WTC11 (cell line): ENCODE data around the gene ZBTB37. TPM values are rescaled to one million over a fixed set of nuclear protein-coding genes. Genes with fewer than 3 reads are reported as not detected.

Experiments
- ATAC-seq: fragments of 200-7000 bp; cut with Tn5 transposase; 2 replicates; pipeline ENCODE4 v1.10.0; 2021; ENCODE audit warnings: mild to moderate bottlenecking, moderate library complexity
- CTCF ChIA-PET: fragments of 300-600 bp; sonication (Branson Sonifier 250); formaldehyde crosslinking; loops from one replicate; lab custom pipeline; 2021; ENCODE audit warnings: antibody characterized with exemption; lab: Charles Lee
- POLR2A ChIA-PET: fragments of 350-600 bp; sonication (Branson Sonifier 250); formaldehyde crosslinking; loops from one replicate; lab custom pipeline; 2021; ENCODE audit warnings: antibody characterized with exemption; lab: Charles Lee
- DNase-seq: peaks from one replicate; pipeline ENCODE4 v3.0.0; 2021; ENCODE audit warnings: low spot score
- H3K27ac Mint-ChIP-seq: 2 replicates; pipeline ENCODE4 v1.8.0; 2021; ENCODE audit warnings: mixed read lengths
- H3K27me3 Mint-ChIP-seq: 2 replicates; pipeline ENCODE4 v1.8.0; 2021; ENCODE audit warnings: low read depth, mild to moderate bottlenecking, moderate library complexity, mixed read lengths
- H3K36me3 Mint-ChIP-seq: 2 replicates; pipeline ENCODE4 v1.8.0; 2021; ENCODE audit warnings: mixed read lengths
- H3K4me1 Mint-ChIP-seq: 2 replicates; pipeline ENCODE4 v1.8.0; 2022; ENCODE audit warnings: mixed read lengths
- H3K4me3 Mint-ChIP-seq: 2 replicates; pipeline ENCODE4 v1.8.0; 2021; ENCODE audit warnings: mild to moderate bottlenecking, moderate library complexity, mixed read lengths
- H3K9me3 Mint-ChIP-seq: 2 replicates; pipeline ENCODE4 v1.8.0; 2021; ENCODE audit warnings: mixed read lengths
- ATF1 ChIP-seq: sonication (generic); formaldehyde crosslinking; IDR thresholded peaks from 2 replicates; pipeline ENCODE4 v1.8.1; 2023; ENCODE audit warnings: mild to moderate bottlenecking, moderate library complexity, missing genetic modification reagents
- CREM ChIP-seq: sonication (generic); formaldehyde crosslinking; IDR thresholded peaks from 2 replicates; pipeline ENCODE4 v1.8.1; 2022; ENCODE audit warnings: mild to moderate bottlenecking, missing genetic modification reagents, moderate library complexity
- ELF4 ChIP-seq: sonication (generic); formaldehyde crosslinking; IDR thresholded peaks from 2 replicates; pipeline ENCODE4 v1.8.1; 2022; ENCODE audit warnings: low read depth, mild to moderate bottlenecking, moderate library complexity, missing genetic modification reagents
- EMX1 ChIP-seq: fragments of 250-450 bp; sonication (Bioruptor Pico); IDR thresholded peaks from 2 replicates; pipeline ENCODE4 v1.8.0; 2021; ENCODE audit warnings: mild to moderate bottlenecking
- FOXK1 ChIP-seq: sonication (generic); formaldehyde crosslinking; IDR thresholded peaks from 2 replicates; pipeline ENCODE4 v1.8.0; 2022; ENCODE audit warnings: mild to moderate bottlenecking, moderate library complexity, missing genetic modification reagents
- FOXP1 ChIP-seq: sonication (generic); formaldehyde crosslinking; IDR thresholded peaks from 2 replicates; pipeline ENCODE4 v1.8.0; 2022; ENCODE audit warnings: missing genetic modification reagents, mild to moderate bottlenecking, moderate library complexity, borderline replicate concordance
- IRF2 ChIP-seq: sonication (generic); formaldehyde crosslinking; IDR thresholded peaks from 2 replicates; pipeline ENCODE4 v1.8.0; 2022; ENCODE audit warnings: low read depth, missing genetic modification reagents, borderline replicate concordance
- KAT7 ChIP-seq: sonication (generic); formaldehyde crosslinking; IDR thresholded peaks from 2 replicates; pipeline ENCODE4 v1.8.1; 2023; ENCODE audit warnings: missing genetic modification reagents, mild to moderate bottlenecking, borderline replicate concordance
- SMAD3 ChIP-seq: sonication (generic); formaldehyde crosslinking; IDR thresholded peaks from 2 replicates; pipeline ENCODE4 v1.8.0; 2022; ENCODE audit warnings: missing genetic modification reagents, mild to moderate bottlenecking, borderline replicate concordance
- ZBTB21 ChIP-seq: sonication (generic); formaldehyde crosslinking; IDR thresholded peaks from 2 replicates; pipeline ENCODE4 v1.8.1; 2023; ENCODE audit warnings: mild to moderate bottlenecking, missing genetic modification reagents, borderline replicate concordance
- ZNF138 ChIP-seq: sonication (generic); formaldehyde crosslinking; conservative IDR thresholded peaks from 2 replicates; pipeline ENCODE4 v1.8.1; 2022; ENCODE audit warnings: mild to moderate bottlenecking, moderate library complexity, missing genetic modification reagents
- ZNF232 ChIP-seq: sonication (generic); formaldehyde crosslinking; IDR thresholded peaks from 2 replicates; pipeline ENCODE4 v1.8.0; 2022; ENCODE audit warnings: mild to moderate bottlenecking, missing genetic modification reagents
- ZNF671 ChIP-seq: fragments of 250-450 bp; sonication (Bioruptor Pico); IDR thresholded peaks from 2 replicates; pipeline ENCODE4 v1.8.0; 2021; ENCODE audit warnings: mild to moderate bottlenecking
- total RNA-seq: library from RNA; stranded (reverse); gene quantifications from 3 replicates; pipeline ENCODE4 v1.2.3, GENCODE V29; 2021
- TF ChIP-seq, protein P1 (sequence below): sonication (generic); formaldehyde crosslinking; IDR thresholded peaks from 2 replicates; pipeline ENCODE4 v1.8.0; 2022; ENCODE audit warnings: mild to moderate bottlenecking, missing genetic modification reagents
- TF ChIP-seq, protein P2 (sequence below): sonication (generic); formaldehyde crosslinking; IDR thresholded peaks from 2 replicates; pipeline ENCODE4 v1.8.0; 2023; ENCODE audit warnings: missing genetic modification reagents, mild to moderate bottlenecking, borderline replicate concordance
- TF ChIP-seq, protein P3 (sequence below): sonication (generic); formaldehyde crosslinking; IDR thresholded peaks from 2 replicates; pipeline ENCODE4 v1.8.1; 2023; ENCODE audit warnings: mild to moderate bottlenecking, missing genetic modification reagents
- TF ChIP-seq, protein P4 (sequence below): sonication (generic); formaldehyde crosslinking; IDR thresholded peaks from 2 replicates; pipeline ENCODE4 v1.8.0; 2023; ENCODE audit warnings: missing genetic modification reagents
- TF ChIP-seq, protein P5 (sequence below): sonication (generic); formaldehyde crosslinking; conservative IDR thresholded peaks from 2 replicates; pipeline ENCODE4 v1.8.1; 2022; ENCODE audit warnings: mild to moderate bottlenecking, missing genetic modification reagents
- TF ChIP-seq, protein P6 (sequence below): sonication (generic); formaldehyde crosslinking; IDR thresholded peaks from 2 replicates; pipeline ENCODE4 v1.8.1; 2022; ENCODE audit warnings: mild to moderate bottlenecking, moderate library complexity, missing genetic modification reagents
- TF ChIP-seq, protein P7 (sequence below): sonication (generic); formaldehyde crosslinking; IDR thresholded peaks from 2 replicates; pipeline ENCODE4 v1.8.0; 2022; ENCODE audit warnings: mild to moderate bottlenecking, missing genetic modification reagents
- TF ChIP-seq, protein P8 (sequence below): sonication (generic); formaldehyde crosslinking; IDR thresholded peaks from 2 replicates; pipeline ENCODE4 v1.8.1; 2023; ENCODE audit warnings: mild to moderate bottlenecking, missing genetic modification reagents, borderline replicate concordance

ZBTB37 gene
- total RNA-seq, 1 experiment from 2014 or later: 14.4 TPM

DNA sequence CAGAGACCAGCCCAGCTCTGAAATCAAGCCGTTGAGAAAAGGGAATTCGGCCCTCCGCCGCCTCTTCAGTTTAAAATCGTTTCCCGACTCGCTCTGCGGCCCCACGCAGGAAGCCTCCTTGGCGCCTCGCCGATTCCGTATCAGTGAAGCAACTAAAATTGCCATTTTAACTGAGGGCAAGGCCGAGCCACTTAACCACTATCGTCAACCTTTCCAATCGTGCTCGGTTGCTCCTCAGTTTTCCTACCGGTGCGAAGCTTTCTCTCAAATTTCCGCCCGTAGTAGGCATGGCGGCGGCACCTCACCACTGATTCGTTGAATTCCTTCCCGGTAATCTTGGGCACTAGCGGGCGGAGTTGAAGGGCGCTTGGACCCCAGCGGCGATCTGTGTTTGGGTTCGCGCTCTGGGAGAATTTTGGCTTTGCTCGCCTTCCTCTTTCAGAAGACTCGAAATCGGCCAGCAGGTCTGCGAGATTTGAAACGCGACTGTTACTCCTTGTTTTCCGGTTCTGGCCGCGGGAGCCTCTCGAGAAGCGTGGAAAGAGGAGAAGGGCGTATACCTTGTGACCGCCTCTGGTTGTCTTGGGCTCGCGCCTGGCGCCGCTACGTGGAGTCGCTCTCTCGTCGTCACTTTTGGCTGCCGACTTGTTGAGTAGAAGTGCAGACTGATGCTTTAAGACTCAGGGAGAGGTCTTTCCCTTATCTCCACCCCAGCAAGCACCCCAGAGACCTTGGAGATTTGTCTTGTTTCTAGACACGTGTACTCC lies 43.7 kb upstream of the ZBTB37 start, which contains the start of the genes CENPL and DARS2 (continued):
- TF ChIP-seq KAT7 (CRISPR knock-in tag) (0 out of 2 replicates have a peak, but pooled peaks have one; percentile 47), FOXP1 (CRISPR knock-in tag) (0 out of 2 replicates have a peak, but pooled peaks have one; percentile 18), ATF1 (CRISPR knock-in tag) (no peak), FOXK1 (CRISPR knock-in tag) (peak; percentile 71; the same call in 1 of the 2 replicates), SMAD3 (CRISPR knock-in tag) (peak; percentile 46; the same call in 1 of the 2 replicates)
- TF ChIP-seq, protein P1, sequence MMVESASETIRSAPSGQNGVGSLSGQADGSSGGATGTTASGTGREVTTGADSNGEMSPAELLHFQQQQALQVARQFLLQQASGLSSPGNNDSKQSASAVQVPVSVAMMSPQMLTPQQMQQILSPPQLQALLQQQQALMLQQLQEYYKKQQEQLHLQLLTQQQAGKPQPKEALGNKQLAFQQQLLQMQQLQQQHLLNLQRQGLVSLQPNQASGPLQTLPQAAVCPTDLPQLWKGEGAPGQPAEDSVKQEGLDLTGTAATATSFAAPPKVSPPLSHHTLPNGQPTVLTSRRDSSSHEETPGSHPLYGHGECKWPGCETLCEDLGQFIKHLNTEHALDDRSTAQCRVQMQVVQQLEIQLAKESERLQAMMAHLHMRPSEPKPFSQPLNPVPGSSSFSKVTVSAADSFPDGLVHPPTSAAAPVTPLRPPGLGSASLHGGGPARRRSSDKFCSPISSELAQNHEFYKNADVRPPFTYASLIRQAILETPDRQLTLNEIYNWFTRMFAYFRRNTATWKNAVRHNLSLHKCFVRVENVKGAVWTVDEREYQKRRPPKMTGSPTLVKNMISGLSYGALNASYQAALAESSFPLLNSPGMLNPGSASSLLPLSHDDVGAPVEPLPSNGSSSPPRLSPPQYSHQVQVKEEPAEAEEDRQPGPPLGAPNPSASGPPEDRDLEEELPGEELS (CRISPR knock-in tag): 0 out of 2 replicates have a peak, but pooled peaks have one; percentile 19
- TF ChIP-seq, protein P2, sequence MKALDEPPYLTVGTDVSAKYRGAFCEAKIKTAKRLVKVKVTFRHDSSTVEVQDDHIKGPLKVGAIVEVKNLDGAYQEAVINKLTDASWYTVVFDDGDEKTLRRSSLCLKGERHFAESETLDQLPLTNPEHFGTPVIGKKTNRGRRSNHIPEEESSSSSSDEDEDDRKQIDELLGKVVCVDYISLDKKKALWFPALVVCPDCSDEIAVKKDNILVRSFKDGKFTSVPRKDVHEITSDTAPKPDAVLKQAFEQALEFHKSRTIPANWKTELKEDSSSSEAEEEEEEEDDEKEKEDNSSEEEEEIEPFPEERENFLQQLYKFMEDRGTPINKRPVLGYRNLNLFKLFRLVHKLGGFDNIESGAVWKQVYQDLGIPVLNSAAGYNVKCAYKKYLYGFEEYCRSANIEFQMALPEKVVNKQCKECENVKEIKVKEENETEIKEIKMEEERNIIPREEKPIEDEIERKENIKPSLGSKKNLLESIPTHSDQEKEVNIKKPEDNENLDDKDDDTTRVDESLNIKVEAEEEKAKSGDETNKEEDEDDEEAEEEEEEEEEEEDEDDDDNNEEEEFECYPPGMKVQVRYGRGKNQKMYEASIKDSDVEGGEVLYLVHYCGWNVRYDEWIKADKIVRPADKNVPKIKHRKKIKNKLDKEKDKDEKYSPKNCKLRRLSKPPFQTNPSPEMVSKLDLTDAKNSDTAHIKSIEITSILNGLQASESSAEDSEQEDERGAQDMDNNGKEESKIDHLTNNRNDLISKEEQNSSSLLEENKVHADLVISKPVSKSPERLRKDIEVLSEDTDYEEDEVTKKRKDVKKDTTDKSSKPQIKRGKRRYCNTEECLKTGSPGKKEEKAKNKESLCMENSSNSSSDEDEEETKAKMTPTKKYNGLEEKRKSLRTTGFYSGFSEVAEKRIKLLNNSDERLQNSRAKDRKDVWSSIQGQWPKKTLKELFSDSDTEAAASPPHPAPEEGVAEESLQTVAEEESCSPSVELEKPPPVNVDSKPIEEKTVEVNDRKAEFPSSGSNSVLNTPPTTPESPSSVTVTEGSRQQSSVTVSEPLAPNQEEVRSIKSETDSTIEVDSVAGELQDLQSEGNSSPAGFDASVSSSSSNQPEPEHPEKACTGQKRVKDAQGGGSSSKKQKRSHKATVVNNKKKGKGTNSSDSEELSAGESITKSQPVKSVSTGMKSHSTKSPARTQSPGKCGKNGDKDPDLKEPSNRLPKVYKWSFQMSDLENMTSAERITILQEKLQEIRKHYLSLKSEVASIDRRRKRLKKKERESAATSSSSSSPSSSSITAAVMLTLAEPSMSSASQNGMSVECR: peak; percentile 40; the same call in 1 of the 2 replicates
- TF ChIP-seq, protein P3, sequence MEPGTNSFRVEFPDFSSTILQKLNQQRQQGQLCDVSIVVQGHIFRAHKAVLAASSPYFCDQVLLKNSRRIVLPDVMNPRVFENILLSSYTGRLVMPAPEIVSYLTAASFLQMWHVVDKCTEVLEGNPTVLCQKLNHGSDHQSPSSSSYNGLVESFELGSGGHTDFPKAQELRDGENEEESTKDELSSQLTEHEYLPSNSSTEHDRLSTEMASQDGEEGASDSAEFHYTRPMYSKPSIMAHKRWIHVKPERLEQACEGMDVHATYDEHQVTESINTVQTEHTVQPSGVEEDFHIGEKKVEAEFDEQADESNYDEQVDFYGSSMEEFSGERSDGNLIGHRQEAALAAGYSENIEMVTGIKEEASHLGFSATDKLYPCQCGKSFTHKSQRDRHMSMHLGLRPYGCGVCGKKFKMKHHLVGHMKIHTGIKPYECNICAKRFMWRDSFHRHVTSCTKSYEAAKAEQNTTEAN: 0 out of 2 replicates have a peak, but pooled peaks have one; percentile 52

DNA sequence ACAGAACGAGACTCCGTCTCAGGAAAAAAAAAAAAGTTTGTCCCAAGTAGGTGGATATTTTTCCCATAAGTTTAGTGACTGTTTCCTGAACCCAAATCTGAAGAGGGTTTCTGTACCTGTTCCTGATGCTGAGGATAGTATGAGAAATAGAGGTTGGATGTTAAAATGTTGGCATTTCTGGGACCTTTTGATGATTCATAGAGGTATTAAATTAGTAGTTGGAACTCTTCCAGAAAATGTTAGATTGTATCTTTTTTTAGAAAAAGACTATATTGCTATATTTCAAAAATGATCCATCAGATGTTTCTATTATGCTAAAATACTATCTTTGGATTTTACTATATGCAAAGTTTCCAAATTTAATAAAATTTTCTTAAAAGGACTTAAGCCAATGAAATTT lies 40.6 kb upstream of the ZBTB37 start:
- DNase-seq: no peak
- no peak for TF ChIP-seq ZNF232
- TF ChIP-seq, protein P4, sequence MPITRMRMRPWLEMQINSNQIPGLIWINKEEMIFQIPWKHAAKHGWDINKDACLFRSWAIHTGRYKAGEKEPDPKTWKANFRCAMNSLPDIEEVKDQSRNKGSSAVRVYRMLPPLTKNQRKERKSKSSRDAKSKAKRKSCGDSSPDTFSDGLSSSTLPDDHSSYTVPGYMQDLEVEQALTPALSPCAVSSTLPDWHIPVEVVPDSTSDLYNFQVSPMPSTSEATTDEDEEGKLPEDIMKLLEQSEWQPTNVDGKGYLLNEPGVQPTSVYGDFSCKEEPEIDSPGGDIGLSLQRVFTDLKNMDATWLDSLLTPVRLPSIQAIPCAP (CRISPR knock-in tag): no peak
- no peak for TF ChIP-seq ELF4 (CRISPR knock-in tag)
- TF ChIP-seq CREM (CRISPR knock-in tag): no peak
- TF ChIP-seq, protein P5, sequence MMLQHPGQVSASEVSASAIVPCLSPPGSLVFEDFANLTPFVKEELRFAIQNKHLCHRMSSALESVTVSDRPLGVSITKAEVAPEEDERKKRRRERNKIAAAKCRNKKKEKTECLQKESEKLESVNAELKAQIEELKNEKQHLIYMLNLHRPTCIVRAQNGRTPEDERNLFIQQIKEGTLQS: no peak
- no peak for TF ChIP-seq ZNF138 (CRISPR knock-in tag)
- TF ChIP-seq, protein P6, sequence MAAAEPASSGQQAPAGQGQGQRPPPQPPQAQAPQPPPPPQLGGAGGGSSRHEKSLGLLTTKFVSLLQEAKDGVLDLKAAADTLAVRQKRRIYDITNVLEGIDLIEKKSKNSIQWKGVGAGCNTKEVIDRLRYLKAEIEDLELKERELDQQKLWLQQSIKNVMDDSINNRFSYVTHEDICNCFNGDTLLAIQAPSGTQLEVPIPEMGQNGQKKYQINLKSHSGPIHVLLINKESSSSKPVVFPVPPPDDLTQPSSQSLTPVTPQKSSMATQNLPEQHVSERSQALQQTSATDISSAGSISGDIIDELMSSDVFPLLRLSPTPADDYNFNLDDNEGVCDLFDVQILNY (CRISPR knock-in tag): no peak
- TF ChIP-seq, protein P7, sequence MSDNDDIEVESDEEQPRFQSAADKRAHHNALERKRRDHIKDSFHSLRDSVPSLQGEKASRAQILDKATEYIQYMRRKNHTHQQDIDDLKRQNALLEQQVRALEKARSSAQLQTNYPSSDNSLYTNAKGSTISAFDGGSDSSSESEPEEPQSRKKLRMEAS (CRISPR knock-in tag): no peak
- TF ChIP-seq SMAD3 (CRISPR knock-in tag): no peak
- TF ChIP-seq ZBTB21 (CRISPR knock-in tag): no peak
- TF ChIP-seq, protein P8, sequence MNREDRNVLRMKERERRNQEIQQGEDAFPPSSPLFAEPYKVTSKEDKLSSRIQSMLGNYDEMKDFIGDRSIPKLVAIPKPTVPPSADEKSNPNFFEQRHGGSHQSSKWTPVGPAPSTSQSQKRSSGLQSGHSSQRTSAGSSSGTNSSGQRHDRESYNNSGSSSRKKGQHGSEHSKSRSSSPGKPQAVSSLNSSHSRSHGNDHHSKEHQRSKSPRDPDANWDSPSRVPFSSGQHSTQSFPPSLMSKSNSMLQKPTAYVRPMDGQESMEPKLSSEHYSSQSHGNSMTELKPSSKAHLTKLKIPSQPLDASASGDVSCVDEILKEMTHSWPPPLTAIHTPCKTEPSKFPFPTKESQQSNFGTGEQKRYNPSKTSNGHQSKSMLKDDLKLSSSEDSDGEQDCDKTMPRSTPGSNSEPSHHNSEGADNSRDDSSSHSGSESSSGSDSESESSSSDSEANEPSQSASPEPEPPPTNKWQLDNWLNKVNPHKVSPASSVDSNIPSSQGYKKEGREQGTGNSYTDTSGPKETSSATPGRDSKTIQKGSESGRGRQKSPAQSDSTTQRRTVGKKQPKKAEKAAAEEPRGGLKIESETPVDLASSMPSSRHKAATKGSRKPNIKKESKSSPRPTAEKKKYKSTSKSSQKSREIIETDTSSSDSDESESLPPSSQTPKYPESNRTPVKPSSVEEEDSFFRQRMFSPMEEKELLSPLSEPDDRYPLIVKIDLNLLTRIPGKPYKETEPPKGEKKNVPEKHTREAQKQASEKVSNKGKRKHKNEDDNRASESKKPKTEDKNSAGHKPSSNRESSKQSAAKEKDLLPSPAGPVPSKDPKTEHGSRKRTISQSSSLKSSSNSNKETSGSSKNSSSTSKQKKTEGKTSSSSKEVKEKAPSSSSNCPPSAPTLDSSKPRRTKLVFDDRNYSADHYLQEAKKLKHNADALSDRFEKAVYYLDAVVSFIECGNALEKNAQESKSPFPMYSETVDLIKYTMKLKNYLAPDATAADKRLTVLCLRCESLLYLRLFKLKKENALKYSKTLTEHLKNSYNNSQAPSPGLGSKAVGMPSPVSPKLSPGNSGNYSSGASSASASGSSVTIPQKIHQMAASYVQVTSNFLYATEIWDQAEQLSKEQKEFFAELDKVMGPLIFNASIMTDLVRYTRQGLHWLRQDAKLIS (CRISPR knock-in tag): no peak
- no peak for TF ChIP-seq EMX1
- TF ChIP-seq ZNF671 (CRISPR knock-in tag): no peak
- no peak for TF ChIP-seq IRF2 (CRISPR knock-in tag)

More for the DNA sequence above, 40.6 kb upstream of the ZBTB37 start:
- Mint-ChIP-seq H3K4me1 (peaks cover 12% of the 10 kb centered on the region), H3K36me3 (peaks cover 32% of the 10 kb centered on the region), H3K4me3 (no peak overlapping the region), H3K9me3 (no peaks in the 10 kb centered on the region), H3K27ac (no peak overlapping the region; the same call in 1 of the 2 replicates), H3K27me3 (no peaks in the 10 kb centered on the region)
- ATAC-seq: no peak
- ChIA-PET CTCF (no interaction called here), POLR2A (no interaction called here)
